GM12873 (cell line): ENCODE results near the gene ZNF561.

Experiments used
- TF ChIP-seq, protein P1 (sequence below): IDR thresholded peaks from 2 replicates; pipeline ENCODE4 v1.5.1; 2012; ENCODE audit warnings: low read depth, mild to moderate bottlenecking, moderate library complexity, low read length, control low read depth; ENCODE audit not compliant: insufficient read depth; ENCODE audit errors: missing control alignments

The ZNF561 gene

DNA sequence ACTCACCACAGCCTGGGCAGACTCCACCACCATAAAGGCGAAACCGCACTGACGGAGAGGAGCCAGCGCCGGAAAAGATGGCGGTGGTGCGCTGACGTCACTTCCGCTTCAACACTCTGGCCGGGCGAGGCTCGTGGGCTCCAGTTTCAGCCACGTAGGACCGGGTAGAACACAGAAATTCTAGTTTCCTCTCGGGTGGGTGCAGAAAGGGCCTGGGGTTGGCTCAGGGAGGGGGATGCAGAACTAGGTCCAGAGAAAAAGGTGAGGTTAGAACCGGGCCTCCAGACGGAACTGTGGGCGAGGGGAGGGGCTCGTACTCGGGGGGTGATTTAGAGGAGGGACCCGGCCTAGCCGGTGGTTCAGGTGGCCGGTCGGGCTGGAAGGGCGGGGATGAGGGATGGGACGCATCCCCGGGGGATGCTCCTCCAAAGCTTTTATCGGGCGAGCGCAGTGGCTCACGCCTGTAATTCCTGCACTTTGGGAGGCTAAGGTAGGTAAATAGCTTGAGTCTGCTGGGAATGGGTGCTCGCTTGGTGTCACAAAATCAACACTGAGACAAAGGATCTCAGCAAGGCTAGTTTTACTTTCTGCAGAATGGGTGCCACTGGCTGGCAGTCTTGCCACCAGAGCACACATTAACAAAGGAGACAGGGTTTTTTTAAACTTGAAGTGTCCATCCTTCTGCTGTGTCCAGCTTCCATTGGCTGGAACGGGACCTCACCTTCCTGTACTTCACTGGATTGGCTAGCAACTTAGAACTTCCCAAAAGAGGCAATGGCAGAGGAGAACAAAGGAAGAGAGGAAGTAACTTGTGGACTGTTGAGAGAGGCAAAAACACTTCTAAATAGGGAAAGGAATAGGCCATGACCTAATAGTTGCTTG, at the start of gene ZNF561:
TSS of gene ZNF561 (minus strand) at position 77 of the 882 bp plus-strand sequence. CDS start 1,776 bp downstream, outside the sequence.
- TF ChIP-seq, protein P1, sequence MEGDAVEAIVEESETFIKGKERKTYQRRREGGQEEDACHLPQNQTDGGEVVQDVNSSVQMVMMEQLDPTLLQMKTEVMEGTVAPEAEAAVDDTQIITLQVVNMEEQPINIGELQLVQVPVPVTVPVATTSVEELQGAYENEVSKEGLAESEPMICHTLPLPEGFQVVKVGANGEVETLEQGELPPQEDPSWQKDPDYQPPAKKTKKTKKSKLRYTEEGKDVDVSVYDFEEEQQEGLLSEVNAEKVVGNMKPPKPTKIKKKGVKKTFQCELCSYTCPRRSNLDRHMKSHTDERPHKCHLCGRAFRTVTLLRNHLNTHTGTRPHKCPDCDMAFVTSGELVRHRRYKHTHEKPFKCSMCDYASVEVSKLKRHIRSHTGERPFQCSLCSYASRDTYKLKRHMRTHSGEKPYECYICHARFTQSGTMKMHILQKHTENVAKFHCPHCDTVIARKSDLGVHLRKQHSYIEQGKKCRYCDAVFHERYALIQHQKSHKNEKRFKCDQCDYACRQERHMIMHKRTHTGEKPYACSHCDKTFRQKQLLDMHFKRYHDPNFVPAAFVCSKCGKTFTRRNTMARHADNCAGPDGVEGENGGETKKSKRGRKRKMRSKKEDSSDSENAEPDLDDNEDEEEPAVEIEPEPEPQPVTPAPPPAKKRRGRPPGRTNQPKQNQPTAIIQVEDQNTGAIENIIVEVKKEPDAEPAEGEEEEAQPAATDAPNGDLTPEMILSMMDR, result no peak

DNA sequence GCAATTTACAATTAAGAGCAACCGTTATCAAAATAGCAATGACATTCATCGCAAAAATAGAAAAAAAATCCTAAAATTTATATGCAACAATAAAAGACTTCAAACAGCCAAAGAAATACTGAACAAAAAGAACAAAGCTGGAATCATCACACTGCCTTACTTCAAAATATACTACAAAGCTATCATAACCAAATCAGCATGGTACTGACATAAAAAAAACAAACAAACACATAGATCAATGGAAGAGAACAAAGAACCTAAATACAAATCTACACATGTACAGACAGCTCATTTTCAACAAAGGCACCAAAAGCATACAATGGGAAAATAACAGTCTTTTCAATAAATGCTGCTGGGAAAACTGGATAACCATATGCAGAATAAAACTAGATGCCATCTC, 47.5 kb upstream of the ZNF561 start:
- TF ChIP-seq, protein P1, result no peak

DNA sequence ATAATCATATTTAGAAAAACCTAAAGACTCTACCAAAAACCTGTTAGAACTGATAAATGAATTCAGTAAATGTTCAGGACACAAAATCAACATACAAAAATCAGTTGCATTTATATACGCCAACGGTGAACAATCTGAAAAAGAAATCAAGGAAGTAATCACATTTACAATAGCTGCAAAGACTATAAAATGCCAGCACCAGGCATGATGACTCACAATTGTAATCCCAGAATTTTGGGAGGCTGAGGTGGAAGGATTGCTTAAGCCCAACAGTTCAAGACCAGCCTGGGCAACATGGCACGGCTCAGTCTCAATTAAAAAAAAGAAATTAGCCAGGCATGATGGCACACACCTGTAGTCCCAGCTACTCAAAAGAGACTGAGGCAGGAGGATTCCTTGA, 46.9 kb upstream of the ZNF561 start:
- TF ChIP-seq, protein P1, result no peak

DNA sequence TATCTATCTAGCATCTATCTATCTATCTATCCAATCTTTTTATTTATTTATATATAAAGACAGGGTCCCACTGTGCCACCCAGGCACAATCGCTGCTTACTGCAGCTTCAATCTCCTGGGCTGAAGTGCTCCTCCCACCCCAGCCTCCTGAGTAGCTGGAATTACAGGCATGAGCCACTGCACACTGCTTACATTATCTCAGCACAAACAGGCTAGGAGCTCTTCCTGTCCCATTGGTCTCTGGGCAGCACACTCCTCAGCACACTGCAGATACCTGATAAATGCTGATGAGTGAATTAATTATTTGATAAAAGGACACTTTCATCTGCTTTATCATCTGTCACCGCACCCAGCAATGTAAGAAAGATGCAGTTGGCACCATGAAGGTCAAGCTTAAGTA, 37.7 kb upstream of the ZNF561 start:
- TF ChIP-seq, protein P1, result no peak

DNA sequence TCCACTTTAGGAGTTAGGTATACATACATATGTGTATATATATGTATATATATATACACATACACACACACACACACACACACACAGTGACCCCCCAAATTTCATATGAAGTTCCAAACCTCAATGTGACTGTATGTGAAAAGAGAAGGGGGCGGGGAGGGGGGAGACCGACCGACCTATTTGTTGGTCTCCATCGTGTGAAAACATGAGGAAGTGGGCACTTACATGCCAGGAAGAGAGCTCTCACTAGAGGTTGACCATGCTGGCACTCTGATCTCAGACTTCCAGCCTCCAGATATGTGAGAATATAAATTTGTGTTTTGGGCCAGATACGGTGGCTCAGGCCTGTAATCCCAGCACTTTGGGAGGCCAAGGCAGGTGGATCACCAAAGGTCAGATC, 29.3 kb upstream of the ZNF561 start:
- TF ChIP-seq, protein P1, result no peak

DNA sequence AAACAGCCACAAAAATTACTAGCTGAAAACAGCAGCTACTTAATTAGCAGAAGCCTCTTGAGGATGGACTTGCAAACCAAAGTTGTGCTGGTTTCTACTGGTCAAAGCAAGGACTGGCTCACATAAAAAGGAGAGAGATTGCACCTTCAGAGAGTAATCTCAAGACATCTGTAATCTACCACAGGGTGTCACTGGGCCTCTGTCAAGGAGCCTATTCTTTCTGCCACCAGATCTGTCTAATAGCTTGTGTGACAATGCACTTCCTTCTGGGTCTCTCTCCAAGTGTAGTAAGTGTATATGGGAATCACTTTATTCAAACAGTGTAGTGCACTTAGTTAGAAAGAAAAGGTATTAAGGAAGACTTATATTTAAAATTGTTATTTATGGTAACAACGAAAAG, 24.4 kb upstream of the ZNF561 start:
- TF ChIP-seq, protein P1, result no peak

DNA sequence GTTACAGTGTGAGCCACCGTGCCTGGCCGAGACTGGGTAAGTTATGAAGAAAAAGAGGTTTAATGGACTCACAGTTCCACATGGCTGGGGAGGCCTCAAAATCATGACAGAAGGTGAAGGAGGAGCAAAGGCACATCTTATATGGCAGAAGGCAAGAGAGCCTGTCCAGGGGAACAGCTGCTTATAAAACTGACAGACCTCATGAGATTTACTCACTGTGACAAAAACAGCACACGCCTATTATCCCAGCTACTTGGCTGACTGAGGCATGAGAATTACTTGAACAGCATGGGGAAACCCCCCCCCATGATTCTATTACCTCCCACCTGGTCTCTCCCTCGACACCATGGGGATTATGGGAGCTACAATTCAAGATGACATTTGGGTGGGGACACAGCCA, 23.4 kb upstream of the ZNF561 start:
- TF ChIP-seq, protein P1, result no peak
